Cortex of kidney (tissue), 1 donor: ENCODE data around the gene RET.

Experiments used
- DNase-seq: peaks from one replicate; lab custom pipeline; 2025; lab: John Stamatoyannopoulos, UW

RET gene

GRCh38 chr10:43044961-43045621, 31.8 kb upstream of the RET start:
- DNase-seq: no peak

- no peak for DNase-seq
Observed at GRCh38 chr10:43045631-43046287, 31.1 kb upstream of the RET start.

- DNase-seq: no peak
Observed at GRCh38 chr10:43046288-43046991, 30.4 kb upstream of the RET start.

GRCh38 chr10:43047288-43047970, 29.4 kb upstream of the RET start:
- no peak for DNase-seq

GRCh38 chr10:43048301-43049051, 28.4 kb upstream of the RET start:
- no peak for DNase-seq

- no peak for DNase-seq
Observed at GRCh38 chr10:43049081-43049551, 27.8 kb upstream of the RET start.

- no peak for DNase-seq
Observed at GRCh38 chr10:43050011-43050410, 26.9 kb upstream of the RET start.

GRCh38 chr10:43053825-43054224, 23.0 kb upstream of the RET start:
- no peak for DNase-seq

- no peak for DNase-seq
Observed at GRCh38 chr10:43054593-43054992, 22.3 kb upstream of the RET start.

GRCh38 chr10:43055217-43055616, 21.7 kb upstream of the RET start:
- DNase-seq: no peak

- no peak for DNase-seq
Observed at GRCh38 chr10:43055991-43056567, 20.8 kb upstream of the RET start.

GRCh38 chr10:43056568-43057011, 20.3 kb upstream of the RET start:
- no peak for DNase-seq

- no peak for DNase-seq
Observed at GRCh38 chr10:43057231-43057711, 19.6 kb upstream of the RET start.

GRCh38 chr10:43057831-43058340, 19.0 kb upstream of the RET start:
- DNase-seq: no peak

- DNase-seq: no peak
Observed at GRCh38 chr10:43058716-43059335, 18.0 kb upstream of the RET start.

- DNase-seq: no peak
Observed at GRCh38 chr10:43059336-43059720, 17.5 kb upstream of the RET start.

- DNase-seq: no peak
Observed at GRCh38 chr10:43059828-43060227, 17.0 kb upstream of the RET start.

GRCh38 chr10:43060291-43060690, 16.6 kb upstream of the RET start:
- DNase-seq: no peak

GRCh38 chr10:43061331-43061730, 15.5 kb upstream of the RET start:
- no peak for DNase-seq

GRCh38 chr10:43061760-43062159, 15.1 kb upstream of the RET start:
- no peak for DNase-seq
